Measurements from ENCODE around the gene TTC24. TPM values are rescaled to one million over a fixed set of nuclear protein-coding genes. Genes with fewer than 3 reads are reported as not detected.
"Not testable (repeated sequence)": the region's sequence is repeated elsewhere in the genome, so short reads cannot be mapped to it uniquely, and the experiment has no call there.

The TTC24 gene
- total and polyA plus RNA-seq, 5 donors, result not detected

DNA sequence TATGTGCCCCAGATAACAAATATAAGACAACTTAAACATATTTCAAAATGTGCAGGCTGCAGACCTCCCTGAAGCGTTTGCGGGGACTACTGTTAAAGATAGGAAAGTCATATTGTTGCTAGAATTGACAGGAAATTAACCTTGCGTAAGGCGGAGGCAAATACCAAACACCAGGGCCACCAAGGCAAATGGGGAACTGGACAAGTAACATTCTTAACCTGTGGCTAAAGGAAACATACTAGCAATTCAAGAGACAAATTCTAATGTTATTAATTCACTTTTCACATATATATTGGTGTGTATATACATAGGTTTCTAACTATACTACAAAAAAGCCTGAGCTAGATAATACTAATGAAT, 46.5 kb downstream of the TTC24 start:
- no peaks in the 10 kb centered on the region for H3K4me1 ChIP-seq (ENCODE audit: control insufficient read depth, insufficient read depth, low read length)
- peak overlapping the region; percentile 2 for H3K4me3 ChIP-seq (ENCODE audit: low read length)
- no peaks in the 10 kb centered on the region for H3K9me3 ChIP-seq (ENCODE audit: control insufficient read depth, low read length)
- no peak overlapping the region for H3K27ac ChIP-seq (ENCODE audit: low read length)
- no peaks in the 10 kb centered on the region for H3K27me3 ChIP-seq (ENCODE audit: control insufficient read depth, insufficient read depth)
- intact Hi-C loops (cut with DNase I), result loop anchor here in 1 of 4 donors (2.0 kb wide), 1 partner anchor 31 kb away; no protein-coding TSS in a partner anchor
- ATAC-seq (no peak), DNase-seq (no peak)
- 40% methylated on average over 4 of the region's 4 CpGs for WGBS

DNA sequence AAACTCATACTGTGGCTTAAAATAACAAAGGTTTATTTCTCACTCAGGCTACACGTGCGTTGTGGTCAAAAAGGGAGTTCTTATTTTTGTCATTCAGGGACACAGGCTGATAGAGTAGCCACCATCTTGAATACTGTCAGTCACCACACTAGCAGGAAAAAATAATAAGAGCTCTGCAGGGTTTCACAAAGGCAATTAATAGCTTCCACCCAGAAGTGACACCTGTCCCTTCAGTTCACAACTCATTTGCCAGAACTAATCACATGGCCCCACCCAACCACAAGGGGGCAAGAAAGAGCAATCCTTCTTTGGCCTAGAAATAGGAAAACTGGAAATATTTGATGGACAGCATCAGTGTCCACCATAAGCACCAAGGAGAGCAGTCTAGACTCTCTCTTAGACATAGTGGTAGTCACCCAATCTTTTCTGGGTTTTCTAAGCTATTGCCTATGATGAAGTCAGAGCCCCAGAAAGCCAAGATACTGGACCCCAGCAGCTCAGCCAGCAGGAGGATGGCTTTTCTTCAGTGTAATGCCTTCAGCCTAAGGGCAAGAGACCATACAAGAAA, 47.9 kb downstream of the TTC24 start:
- DNase-seq, result no peak
- no peak for ATAC-seq
- 73% methylated on average over 2 of the region's 2 CpGs for WGBS
- intact Hi-C loops (cut with DNase I), result loop anchor here in 1 of 4 donors (2.0 kb wide), 1 partner anchor 29 kb away; no protein-coding TSS in a partner anchor
- Histone ChIP-seq H3K27ac (ENCODE audit: low read length) (no peak overlapping the region), H3K27me3 (ENCODE audit: control insufficient read depth, insufficient read depth) (no peaks in the 10 kb centered on the region), H3K9me3 (ENCODE audit: control insufficient read depth, low read length) (no peaks in the 10 kb centered on the region), H3K4me1 (ENCODE audit: control insufficient read depth, insufficient read depth, low read length) (no peaks in the 10 kb centered on the region), H3K4me3 (ENCODE audit: low read length) (no peak overlapping the region)

DNA sequence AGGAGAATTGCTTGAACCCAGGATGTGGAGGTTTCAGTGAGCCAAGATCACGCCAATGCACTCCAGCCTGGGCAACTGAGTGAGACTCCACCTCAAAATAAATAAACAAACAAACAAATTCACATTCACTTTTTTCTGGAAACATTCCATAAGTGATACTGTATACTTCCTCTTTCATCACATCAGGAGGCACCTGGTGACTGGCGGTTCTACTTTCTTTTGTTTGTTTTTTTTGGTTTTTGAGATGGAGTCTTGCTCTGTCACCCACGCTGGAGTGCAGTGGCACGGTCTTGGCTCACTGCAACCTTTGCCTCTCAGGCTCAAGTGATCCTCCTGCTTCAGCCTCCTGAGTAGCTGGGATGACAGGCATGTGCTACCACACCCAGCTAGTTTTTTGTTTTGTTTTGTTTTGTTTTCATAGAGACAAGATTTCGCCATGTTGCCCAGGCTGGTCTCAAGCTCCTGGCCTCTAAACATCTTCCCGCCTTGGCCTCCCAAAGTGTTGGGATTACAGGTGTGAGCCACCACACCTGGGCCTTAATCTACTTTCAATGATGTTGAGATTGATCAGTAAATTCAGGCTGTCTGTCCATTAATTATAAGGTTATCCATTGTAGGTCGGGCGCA, 50.4 kb downstream of the TTC24 start:
- WGBS, result 78% methylated on average over 8 of the region's 8 CpGs
- no peaks in the 10 kb centered on the region for H3K27me3 ChIP-seq (ENCODE audit: control insufficient read depth, insufficient read depth)
- no peak for ATAC-seq
- H3K4me3 ChIP-seq (ENCODE audit: low read length), result no peak overlapping the region
- intact Hi-C loops (cut with DNase I), result no loop called here
- H3K4me1 ChIP-seq (ENCODE audit: control insufficient read depth, insufficient read depth, low read length), result no peaks in the 10 kb centered on the region
- no peaks in the 10 kb centered on the region for H3K9me3 ChIP-seq (ENCODE audit: control insufficient read depth, low read length)
- H3K27ac ChIP-seq (ENCODE audit: low read length), result no peak overlapping the region
- DNase-seq, result no peak

DNA sequence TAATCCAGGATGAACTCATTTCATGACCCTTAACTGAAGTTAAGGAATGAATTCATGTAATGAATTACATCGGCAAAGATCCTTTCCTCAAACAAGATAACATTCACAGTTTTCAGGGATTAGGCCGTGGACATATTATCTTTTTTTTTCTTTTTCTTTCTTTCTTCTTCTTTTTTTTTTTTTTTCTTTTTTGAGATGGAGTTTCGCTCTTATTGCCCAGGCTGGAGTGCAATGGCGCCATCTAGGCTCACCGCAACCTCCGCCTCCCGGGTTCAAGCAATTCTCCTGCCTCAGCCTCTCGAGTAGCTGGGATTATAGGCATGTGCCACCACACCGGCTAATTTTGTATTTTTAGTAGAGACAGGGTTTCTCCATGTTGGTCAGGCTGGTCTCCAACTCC, 51.6 kb downstream of the TTC24 start:
- H3K4me1 ChIP-seq (ENCODE audit: control insufficient read depth, insufficient read depth, low read length); DNase-seq; ATAC-seq; intact Hi-C loops (cut with DNase I); H3K27ac ChIP-seq (ENCODE audit: low read length); H3K4me3 ChIP-seq (ENCODE audit: low read length); H3K27me3 ChIP-seq (ENCODE audit: control insufficient read depth, insufficient read depth); H3K9me3 ChIP-seq (ENCODE audit: control insufficient read depth, low read length): not testable (repeated sequence)
- WGBS, result 48% methylated on average over 9 of the region's 9 CpGs

DNA sequence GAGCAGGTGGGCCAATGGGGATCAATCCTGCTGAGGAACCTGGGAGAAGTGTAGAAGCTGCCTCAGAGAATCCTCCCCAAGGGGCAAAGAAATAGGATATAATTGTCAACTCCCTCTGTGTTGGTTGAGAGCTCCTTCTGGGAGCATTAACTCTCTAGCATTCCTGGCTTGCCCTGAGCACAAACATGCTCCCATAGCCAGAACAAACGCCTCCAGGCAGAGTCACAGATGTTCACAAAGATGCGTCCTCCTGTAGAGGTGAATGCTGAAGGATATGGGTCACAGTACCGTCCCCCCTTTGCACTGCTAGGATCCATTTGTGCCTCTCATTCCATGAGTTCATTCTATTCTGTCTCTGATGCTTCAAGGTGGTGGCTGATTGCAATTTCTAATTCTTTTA, 52.8 kb downstream of the TTC24 start:
- ATAC-seq, result no peak
- H3K4me1 ChIP-seq (ENCODE audit: control insufficient read depth, insufficient read depth, low read length), result no peaks in the 10 kb centered on the region
- no peak for DNase-seq
- no peaks in the 10 kb centered on the region for H3K27me3 ChIP-seq (ENCODE audit: control insufficient read depth, insufficient read depth)
- intact Hi-C loops (cut with DNase I), result no loop called here
- no peaks in the 10 kb centered on the region for H3K9me3 ChIP-seq (ENCODE audit: control insufficient read depth, low read length)
- 63% methylated on average over 3 of the region's 3 CpGs for WGBS
- no peak overlapping the region for H3K4me3 ChIP-seq (ENCODE audit: low read length)
- no peak overlapping the region for H3K27ac ChIP-seq (ENCODE audit: low read length)

Other genes starting within 250 kb of the TTC24 start
- gene CCT3, start 241.4 kb upstream of the TTC24 start, total RNA-seq, result 100 to 1,000 TPM; 126 to 151 (median 138) TPM
- gene CCT3, start 241.4 kb upstream of the TTC24 start, polyA plus RNA-seq, result 125 TPM
- not detected for gene TSACC, start 241.2 kb upstream of the TTC24 start, total RNA-seq
- 0.38 TPM for gene TSACC, start 241.2 kb upstream of the TTC24 start, polyA plus RNA-seq
- gene RHBG, start 210.5 kb upstream of the TTC24 start, total RNA-seq, result not detected
- gene RHBG, start 210.5 kb upstream of the TTC24 start, polyA plus RNA-seq, result 0.20 TPM
- 10 to 100 TPM; 81.5 to 99.2 (median 89.6) TPM for gene MEF2D, start 78.9 kb upstream of the TTC24 start, total RNA-seq
- 53.0 TPM for gene MEF2D, start 78.9 kb upstream of the TTC24 start, polyA plus RNA-seq
- gene IQGAP3, start 7.2 kb upstream of the TTC24 start, total RNA-seq, result under 1 TPM; 0.06 to 0.86 (median 0.55) TPM
- gene IQGAP3, start 7.2 kb upstream of the TTC24 start, polyA plus RNA-seq, result 0.09 TPM
- 100 to 1,000 TPM in 1 of 4 donors, 10 to 100 TPM in 3; 95.0 to 111 (median 98.9) TPM for gene NAXE, start 12.1 kb downstream of the TTC24 start, total RNA-seq
- gene NAXE, start 12.1 kb downstream of the TTC24 start, polyA plus RNA-seq, result 131 TPM
- gene GPATCH4, start 21.8 kb downstream of the TTC24 start, total RNA-seq, result 10 to 100 TPM; 13.4 to 21.6 (median 14.5) TPM
- 14.7 TPM for gene GPATCH4, start 21.8 kb downstream of the TTC24 start, polyA plus RNA-seq
- 1 to 10 TPM in 2 of 4 donors, under 1 TPM in 2; 0.53 to 1.2 (median 1.1) TPM for gene HAPLN2, start 39.7 kb downstream of the TTC24 start, total RNA-seq
- 2.0 TPM for gene HAPLN2, start 39.7 kb downstream of the TTC24 start, polyA plus RNA-seq
- gene BCAN, start 62.4 kb downstream of the TTC24 start, total RNA-seq, result under 1 TPM in 2 of 4 donors, not detected in 2; 0.23 to 0.29 TPM
- gene BCAN, start 62.4 kb downstream of the TTC24 start, polyA plus RNA-seq, result 0.20 TPM
- gene NES, start 97.7 kb downstream of the TTC24 start, total RNA-seq, result 100 to 1,000 TPM; 146 to 282 (median 170) TPM
- gene NES, start 97.7 kb downstream of the TTC24 start, polyA plus RNA-seq, result 257 TPM
- 1 to 10 TPM in 1 of 4 donors, under 1 TPM in 3; 0.71 to 1.6 (median 0.75) TPM for gene CRABP2, start 125.9 kb downstream of the TTC24 start, total RNA-seq
- 1.3 TPM for gene CRABP2, start 125.9 kb downstream of the TTC24 start, polyA plus RNA-seq
- gene METTL25B, start 148.7 kb downstream of the TTC24 start, total RNA-seq, result 10 to 100 TPM; 14.4 to 19.7 (median 17.3) TPM
- gene METTL25B, start 148.7 kb downstream of the TTC24 start, polyA plus RNA-seq, result 18.8 TPM
- gene ISG20L2, start 149.0 kb downstream of the TTC24 start, total RNA-seq, result 10 to 100 TPM; 13.0 to 23.0 (median 13.9) TPM
- 9.2 TPM for gene ISG20L2, start 149.0 kb downstream of the TTC24 start, polyA plus RNA-seq
- gene MRPL24, start 161.4 kb downstream of the TTC24 start, total RNA-seq, result 10 to 100 TPM; 63.4 to 88.5 (median 74.9) TPM
- gene MRPL24, start 161.4 kb downstream of the TTC24 start, polyA plus RNA-seq, result 145 TPM
- 100 to 1,000 TPM; 148 to 171 (median 162) TPM for gene HDGF, start 172.0 kb downstream of the TTC24 start, total RNA-seq
- 124 TPM for gene HDGF, start 172.0 kb downstream of the TTC24 start, polyA plus RNA-seq
- 10 to 100 TPM; 36.3 to 47.1 (median 44.1) TPM for gene PRCC, start 187.8 kb downstream of the TTC24 start, total RNA-seq
- gene PRCC, start 187.8 kb downstream of the TTC24 start, polyA plus RNA-seq, result 36.0 TPM
- gene SH2D2A, start 237.1 kb downstream of the TTC24 start, total RNA-seq, result 1 to 10 TPM in 3 of 4 donors, under 1 TPM in 1; 0.93 to 6.3 (median 2.2) TPM
- gene SH2D2A, start 237.1 kb downstream of the TTC24 start, polyA plus RNA-seq, result 2.0 TPM

All from right cardiac atrium (tissue), 5 donors.